Medulla oblongata (tissue), 1 donor: Measurements from ENCODE around the gene PGK2.

Source experiments
- DNase-seq: peaks from one replicate; pipeline ENCODE4 v3.0.0-alpha.2; 2015; ENCODE audit errors: extremely low spot score

PGK2 gene

GRCh38 chr6:49736017-49736508, 51.0 kb downstream of the PGK2 start:
- DNase-seq, result no peak
